GM12892 (cell line): ENCODE results near the gene UGT1A3.

Source experiments
- POLR2A ChIP-seq: IDR thresholded peaks from 2 replicates; pipeline ENCODE4 v1.6.1; 2011; ENCODE audit warnings: low read depth, low read length, control low read depth
- POLR2AphosphoS5 ChIP-seq: IDR thresholded peaks from 2 replicates; pipeline ENCODE4 v1.6.1; 2011; ENCODE audit warnings: low read depth, low read length, control low read depth
- TAF1 ChIP-seq: IDR thresholded peaks from 2 replicates; pipeline ENCODE4 v1.6.1; 2011; ENCODE audit warnings: low read depth, mild to moderate bottlenecking, control low read depth, low read length, borderline replicate concordance

DNA sequence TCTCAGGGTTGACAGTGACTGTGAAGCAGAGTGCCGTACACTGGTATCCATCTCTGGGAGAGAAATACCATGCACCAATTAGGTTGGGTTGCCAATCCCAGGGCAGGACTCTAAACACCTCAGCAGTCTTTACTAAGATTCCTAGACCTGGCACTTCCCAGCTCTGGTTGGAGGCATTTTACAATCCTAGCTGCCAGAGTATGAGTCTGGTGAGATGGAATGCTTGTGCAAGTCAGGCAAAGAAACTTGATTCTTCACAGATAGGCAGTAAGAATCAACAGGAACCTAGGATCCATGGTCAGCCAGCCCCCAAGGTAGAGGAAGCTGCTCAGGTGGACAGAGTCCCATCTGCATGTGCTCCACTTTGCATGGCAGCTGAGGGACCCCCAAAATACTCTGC is 22.1 kb upstream of the UGT1A3 start:
- no peak for TF ChIP-seq POLR2A
- no peak for TF ChIP-seq POLR2AphosphoS5
- no peak for TF ChIP-seq TAF1
